Measurements from ENCODE around the gene LZTR1.
"Not testable (repeated sequence)": the region's sequence is repeated elsewhere in the genome, so short reads cannot be mapped to it uniquely, and the experiment has no call there.

The LZTR1 gene

GRCh38 chr22:20995329-20996030 is 13.4 kb downstream of the LZTR1 start:
- DNase-seq (ENCODE audit: low read depth in 2 of 3, low spot score in 1 of 3): no peak

DNA sequence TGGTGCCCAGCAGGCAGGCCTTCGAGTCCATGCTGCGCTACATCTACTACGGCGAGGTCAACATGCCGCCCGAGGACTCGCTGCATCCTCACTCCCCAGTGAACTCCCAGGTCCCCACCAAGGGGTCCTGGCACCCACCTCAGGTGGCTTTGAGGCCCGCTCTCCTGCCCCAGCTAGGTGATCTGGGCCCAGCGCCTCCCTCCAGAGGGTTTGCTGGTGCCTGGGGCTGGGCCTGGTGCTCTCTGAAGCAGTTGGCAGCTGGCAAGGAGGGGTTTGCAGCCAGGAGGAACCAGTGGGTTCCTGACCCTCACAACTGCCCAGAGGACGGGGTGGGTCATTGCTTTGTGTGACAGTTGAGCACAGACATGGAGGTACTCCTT is 13.9 kb downstream of the LZTR1 start:
- no peak for DNase-seq (ENCODE audit: low read depth in 2 of 3, low spot score in 1 of 3)

GRCh38 chr22:20996598-20997535 is 14.8 kb downstream of the LZTR1 start:
- DNase-seq (ENCODE audit: low read depth in 2 of 3, low spot score in 1 of 3): no peak

DNA sequence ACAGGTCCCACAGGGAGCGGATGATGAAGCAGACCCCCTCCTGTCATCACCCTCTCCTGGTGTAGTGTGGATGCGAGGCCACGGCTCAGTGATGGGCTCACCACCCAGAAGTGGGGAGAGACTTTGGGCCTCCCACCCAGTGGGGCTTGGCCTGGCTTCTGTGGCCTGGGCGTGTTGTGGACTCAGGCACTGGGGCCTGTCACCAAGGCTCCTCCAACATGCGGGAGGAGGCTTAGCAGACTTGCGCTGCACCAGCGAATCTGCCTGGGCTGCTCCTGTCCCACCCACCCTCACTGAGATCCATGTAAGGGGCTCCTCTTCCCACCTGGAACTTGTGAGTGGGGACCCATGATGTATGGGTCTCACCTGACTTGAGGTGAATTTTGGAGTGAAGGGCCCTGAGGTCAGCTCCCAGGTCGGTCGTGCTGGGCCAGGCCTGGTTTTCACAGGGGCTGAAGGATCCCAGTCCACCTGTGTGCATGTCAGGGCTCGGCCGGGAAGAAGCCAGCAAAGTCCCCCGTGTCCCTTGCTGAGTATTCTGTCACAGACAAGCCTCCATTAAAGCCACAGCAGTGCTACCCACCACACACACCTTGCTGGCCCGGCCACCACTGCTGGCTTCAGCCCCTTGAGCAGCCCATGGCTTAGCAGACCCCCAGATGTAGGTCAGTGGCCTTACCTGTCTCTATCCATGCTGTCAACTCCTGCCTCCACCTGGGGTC is 15.6 kb downstream of the LZTR1 start:
- no peak for DNase-seq (ENCODE audit: low read depth in 2 of 3, low spot score in 1 of 3)

GRCh38 chr22:20998411-20999336 is 16.6 kb downstream of the LZTR1 start:
- no peak for DNase-seq (ENCODE audit: low read depth in 2 of 3, low spot score in 1 of 3)

- no peak for DNase-seq (ENCODE audit: low read depth in 2 of 3, low spot score in 1 of 3)
These were observed 17.5 kb downstream of the LZTR1 start for GRCh38 chr22:20999350-21000206.

GRCh38 chr22:21000207-21000986 is 18.3 kb downstream of the LZTR1 start:
- no peak for DNase-seq (ENCODE audit: low read depth in 2 of 3, low spot score in 1 of 3)

GRCh38 chr22:21000987-21001600 is 19.0 kb downstream of the LZTR1 start:
- no peak for DNase-seq (ENCODE audit: low read depth in 2 of 3, low spot score in 1 of 3)

- DNase-seq (ENCODE audit: low read depth in 2 of 3, low spot score in 1 of 3): peak; percentile 89 to 97 (median 92)
These were observed 19.7 kb downstream of the LZTR1 start, which contains the start of gene THAP7 for GRCh38 chr22:21001601-21002325. THAP7 (minus strand) TSS chr22:21002118; CDS start chr22:21001911, 207 bp downstream.

DNA sequence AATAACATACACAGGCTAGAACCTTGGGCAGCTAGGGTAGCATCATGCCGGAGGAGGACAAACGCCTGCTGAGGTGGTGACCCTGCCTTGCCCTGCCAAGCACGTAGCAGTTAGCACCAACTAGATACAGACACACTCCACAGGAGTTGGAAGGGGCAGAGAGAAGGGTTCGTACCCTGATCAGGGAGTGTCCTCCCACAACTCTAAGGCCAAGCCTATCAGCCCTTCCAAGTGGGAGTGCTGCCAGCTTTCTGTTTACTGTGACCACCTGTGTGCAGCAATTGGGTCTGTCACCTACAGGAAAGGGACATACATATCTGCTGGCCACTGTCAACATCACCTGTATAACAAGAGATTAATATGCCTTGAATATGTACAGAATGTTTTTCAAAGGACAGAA is 21.7 kb downstream of the LZTR1 start:
- DNase-seq (ENCODE audit: low read depth in 2 of 3, low spot score in 1 of 3): no peak

- not testable (repeated sequence) for DNase-seq (ENCODE audit: low read depth in 2 of 3, low spot score in 1 of 3)
These were observed 27.1 kb downstream of the LZTR1 start for GRCh38 chr22:21009208-21009607.

DNA sequence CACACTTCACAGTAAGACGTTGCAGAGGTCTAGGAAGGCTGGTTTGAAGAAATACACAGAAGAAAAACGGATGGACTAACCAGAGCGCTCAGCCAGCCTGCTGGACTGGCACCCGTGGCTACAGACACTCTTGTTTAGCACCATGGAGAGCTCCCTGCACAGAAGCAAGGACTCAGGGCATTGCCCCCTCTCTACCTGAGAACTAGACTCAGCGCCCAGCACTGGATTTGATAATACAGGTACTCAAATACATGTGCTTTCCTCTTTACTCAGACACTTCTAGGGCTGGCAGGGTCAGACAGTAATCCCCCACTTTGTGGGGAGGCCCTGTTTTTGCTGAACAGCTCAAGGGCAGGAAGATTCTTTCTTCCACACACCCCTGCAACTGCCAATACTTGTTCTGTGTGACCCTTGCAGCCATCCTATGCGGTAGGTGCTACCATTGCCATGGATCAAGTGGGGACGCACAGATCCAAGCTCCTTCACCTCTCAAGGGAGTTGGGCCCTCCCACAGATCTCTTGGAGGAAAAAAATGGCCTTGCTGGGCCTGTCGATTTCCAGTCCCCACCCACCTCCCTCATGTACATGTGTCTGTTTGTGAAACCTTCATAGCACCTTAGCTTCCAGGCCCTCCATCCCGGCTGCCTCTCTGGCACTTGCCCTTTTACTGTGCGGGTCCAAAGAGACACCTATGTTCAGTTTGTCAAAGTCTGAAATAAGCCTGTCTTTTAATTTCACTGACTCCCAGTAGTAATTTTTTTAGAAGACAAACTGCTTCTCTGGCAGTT is 27.7 kb downstream of the LZTR1 start:
- no peak for DNase-seq (ENCODE audit: low read depth in 2 of 3, low spot score in 1 of 3)

GRCh38 chr22:21010426-21011113 is 28.5 kb downstream of the LZTR1 start:
- no peak for DNase-seq (ENCODE audit: low read depth in 2 of 3, low spot score in 1 of 3)

DNA sequence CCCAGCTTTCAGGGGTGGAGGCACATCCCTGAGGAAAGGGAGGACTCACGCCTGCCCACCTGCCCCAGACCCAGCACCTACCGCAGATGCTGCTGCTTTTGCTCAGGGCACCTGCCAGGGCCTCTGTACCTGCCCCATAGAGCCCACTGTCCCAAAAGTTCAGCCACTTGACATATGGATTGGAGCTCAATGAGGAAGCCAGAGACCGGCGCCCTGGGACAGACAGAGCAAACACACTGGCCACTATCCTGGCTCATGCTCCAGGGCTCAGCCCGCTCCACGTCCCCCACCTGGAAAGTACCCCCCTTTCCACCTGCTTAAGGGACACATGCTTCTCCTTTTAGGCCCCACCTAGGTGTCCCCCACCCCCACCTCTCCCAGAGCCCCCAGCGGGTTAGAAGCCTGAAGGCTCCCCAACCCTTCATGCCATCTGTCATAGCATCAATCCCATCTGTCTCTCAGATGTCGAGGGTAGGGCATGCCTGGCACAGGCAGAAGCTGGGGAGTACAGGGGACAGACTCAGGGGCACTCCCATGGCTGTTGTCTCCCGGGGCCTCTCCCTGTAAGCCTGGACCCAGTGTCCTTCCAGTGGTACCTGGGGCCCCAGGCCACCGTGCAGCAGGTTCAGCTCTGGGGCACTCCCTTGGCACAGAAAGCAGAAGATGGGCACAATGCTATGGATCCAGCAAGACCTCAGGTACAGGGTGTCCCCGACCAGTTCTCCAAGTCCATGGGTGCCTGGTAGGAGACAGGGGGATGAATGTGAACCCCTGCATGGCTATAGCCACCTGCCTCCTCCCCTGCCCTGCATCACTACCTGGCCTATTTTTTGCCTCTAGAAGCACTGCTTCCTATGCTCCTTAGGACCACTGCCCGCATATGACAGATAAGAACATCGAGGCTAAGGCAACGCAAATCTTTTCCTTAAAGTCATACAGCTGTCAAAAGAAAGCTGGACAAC is 30.6 kb downstream of the LZTR1 start:
- no peak for DNase-seq (ENCODE audit: low read depth in 2 of 3, low spot score in 1 of 3)

DNA sequence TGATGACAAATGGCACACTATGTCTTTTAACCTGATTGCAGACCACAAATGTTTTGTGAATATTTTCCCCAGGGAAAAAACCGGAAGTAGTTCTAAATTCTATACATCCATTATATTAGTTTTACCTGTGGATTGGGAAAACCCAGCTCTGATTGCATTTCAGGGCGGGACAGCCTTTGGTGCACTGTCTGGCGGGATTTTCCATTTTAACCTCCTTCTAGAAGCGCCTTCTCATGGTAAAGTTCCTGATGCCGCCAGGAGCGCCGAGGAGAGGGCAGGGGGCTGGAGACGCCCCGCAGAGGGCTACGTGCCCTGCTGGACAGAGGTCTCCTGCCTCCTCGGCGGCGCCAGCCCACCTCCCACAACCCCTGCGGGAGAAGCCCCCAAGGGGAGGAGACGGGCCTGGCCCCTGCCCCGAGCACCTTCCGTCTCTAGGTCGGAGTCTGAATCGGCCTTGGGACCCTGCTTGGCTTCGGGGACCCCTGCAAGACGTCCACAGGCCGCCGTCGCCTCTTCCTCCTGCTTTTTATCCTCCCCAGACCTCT is 31.6 kb downstream of the LZTR1 start:
- DNase-seq (ENCODE audit: low read depth in 2 of 3, low spot score in 1 of 3): no peak

All from stimulated activated CD4-positive, alpha-beta T cell treated with anti-CD3 and anti-CD28 coated beads, Interleukin-12 subunit alpha, Interleukin-12 subunit beta, amount 100 ng/mL, for 48 hours (primary cell).